ENCODE data around the gene AUTS2. TPM values are rescaled to one million over a fixed set of nuclear protein-coding genes. Genes with fewer than 3 reads are reported as not detected.
A peak's percentile ranks its signal among the peaks of the same experiment; 100 is the strongest.

AUTS2 gene
- polyA plus RNA-seq, 6 donors from 2014 or later = 8.8 to 28.0 (median 20.9) TPM

DNA sequence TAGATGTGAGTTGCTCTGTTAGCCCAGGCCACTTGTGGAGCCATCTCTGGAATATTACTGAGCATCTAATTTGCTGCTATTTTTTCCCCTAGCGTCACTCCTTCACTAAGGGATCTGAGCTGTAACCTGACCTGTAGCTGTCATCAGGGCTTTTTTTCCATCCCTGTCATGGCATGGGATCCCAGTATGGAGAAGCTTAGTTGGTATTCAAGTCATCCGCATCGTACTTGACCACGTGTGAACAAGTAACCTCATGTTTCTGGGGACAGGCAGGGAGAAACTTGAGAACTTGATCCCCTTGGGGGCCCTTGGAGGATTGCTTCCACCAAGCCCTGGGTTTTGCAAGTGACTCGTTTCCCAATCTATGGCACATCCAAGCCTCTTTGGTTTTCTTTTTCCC is 1059.3 kb downstream of the AUTS2 start:
- H3K27ac Mint-ChIP-seq = no peak overlapping the region

DNA sequence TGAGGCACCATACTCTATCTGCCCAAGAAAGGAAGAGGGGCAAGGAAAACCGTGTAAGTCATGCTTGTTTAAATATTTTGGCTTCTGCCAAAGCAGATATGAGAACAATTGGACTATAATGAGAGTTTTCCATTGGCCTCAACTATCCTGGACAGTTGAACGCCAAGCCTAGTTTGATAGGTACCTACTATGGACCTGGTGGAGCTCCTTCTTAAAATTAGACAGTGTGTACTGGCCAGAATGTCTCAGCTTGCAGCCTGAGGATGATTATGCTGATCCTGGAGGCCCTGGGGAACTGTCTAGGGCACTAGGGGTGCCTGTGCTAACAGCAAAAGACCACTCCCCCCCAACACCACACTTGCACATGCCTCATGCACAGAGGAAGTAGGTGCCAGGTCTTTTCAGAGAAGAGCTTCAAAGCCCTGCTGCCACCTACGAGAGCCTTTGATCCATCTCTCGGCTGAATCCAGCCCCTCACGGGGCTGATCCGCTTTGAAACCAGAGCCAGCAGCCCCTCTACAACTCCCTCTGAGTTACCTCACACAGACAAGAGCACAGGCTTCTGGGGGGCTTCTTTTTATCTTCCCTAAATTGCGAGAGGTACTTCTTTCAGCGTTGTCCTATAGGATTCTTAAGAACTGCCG is 1059.8 kb downstream of the AUTS2 start:
- Mint-ChIP-seq H3K4me1 (peaks cover 0 to 8% (median 0%) of the 10 kb centered on the region in 3 donors), H3K4me3 (no peak overlapping the region), H3K27me3 (no peaks in the 10 kb centered on the region), H3K9me3 (no peaks in the 10 kb centered on the region), H3K36me3 (no peaks in the 10 kb centered on the region), H3K27ac (no peak overlapping the region)
- ATAC-seq (ENCODE audit: low read depth in 2 of 2) (no peak), DNase-seq (no peak)

More for the DNA sequence above, 1059.3 kb downstream of the AUTS2 start:
- Mint-ChIP-seq H3K27me3 (no peaks in the 10 kb centered on the region), H3K9me3 (no peaks in the 10 kb centered on the region), H3K36me3 (no peaks in the 10 kb centered on the region), H3K4me1 (peaks cover 0 to 8% (median 0%) of the 10 kb centered on the region in 3 donors), H3K4me3 (no peak overlapping the region)
- no peak for DNase-seq
- ATAC-seq (ENCODE audit: low read depth in 2 of 2) = no peak

DNA sequence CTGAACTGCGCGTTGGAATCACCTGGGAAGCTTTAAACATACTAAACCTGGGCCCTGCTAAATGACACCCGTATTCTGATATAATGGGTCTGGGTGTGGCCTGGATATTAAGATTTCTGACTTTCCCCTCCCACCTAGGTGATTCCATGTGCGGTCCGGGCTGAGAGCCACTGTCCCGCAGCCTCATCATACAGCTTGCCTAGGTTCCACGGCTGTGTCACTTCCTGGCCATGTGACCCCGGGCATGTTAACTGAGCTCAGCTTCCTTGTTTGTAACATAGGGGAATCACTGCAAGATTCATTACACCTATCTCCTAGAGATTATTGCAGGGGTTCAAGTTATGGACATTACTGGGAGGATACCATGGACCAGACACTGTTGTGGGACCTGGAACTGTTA is 1061.0 kb downstream of the AUTS2 start:
- H3K27ac Mint-ChIP-seq = peak overlapping the region in 1 of 6 donors; percentile 80
- ATAC-seq (ENCODE audit: low read depth in 2 of 2) = no peak
- H3K9me3 Mint-ChIP-seq = no peaks in the 10 kb centered on the region
- peaks cover 0 to 8% (median 0%) of the 10 kb centered on the region in 3 donors for H3K4me1 Mint-ChIP-seq
- no peaks in the 10 kb centered on the region for H3K36me3 Mint-ChIP-seq
- H3K27me3 Mint-ChIP-seq = no peaks in the 10 kb centered on the region
- H3K4me3 Mint-ChIP-seq = no peak overlapping the region
- DNase-seq = no peak

DNA sequence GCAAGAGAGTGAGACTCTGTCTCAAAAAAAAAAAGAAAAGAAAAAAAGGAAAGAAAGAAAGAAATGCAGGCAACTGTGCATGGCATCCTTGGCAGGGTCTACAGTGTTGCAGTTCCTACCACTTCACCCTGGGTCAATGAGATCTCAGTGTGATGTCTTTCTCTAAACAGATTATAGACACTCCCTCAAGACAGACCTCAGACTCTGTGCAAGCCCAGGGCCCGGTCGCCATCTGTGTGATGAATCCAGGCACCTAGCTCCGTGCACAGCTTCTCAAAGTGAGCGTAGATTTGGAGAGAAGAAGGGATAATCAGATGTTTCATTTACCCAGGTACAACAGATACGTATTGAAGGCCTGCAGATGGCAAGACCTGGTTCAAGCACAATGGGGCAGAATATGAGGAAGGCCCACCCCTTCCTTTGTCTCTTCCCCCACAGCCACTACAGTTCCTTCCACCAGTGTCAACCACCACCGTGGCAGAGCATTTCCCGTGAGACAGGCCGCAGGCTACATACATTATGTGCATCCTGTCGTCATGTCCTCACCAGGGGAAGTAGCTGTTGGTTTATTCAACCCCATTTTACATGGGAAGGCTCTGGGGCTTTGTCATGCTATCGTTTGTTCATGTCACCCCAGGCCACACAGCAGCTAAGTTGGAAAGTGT is 1062.0 kb downstream of the AUTS2 start:
- peak overlapping the region in 1 of 6 donors; percentile 87 for H3K27ac Mint-ChIP-seq
- DNase-seq (no peak), ATAC-seq (ENCODE audit: low read depth in 2 of 2) (peak in 1 of 2 donors; percentile 32)
- no peaks in the 10 kb centered on the region for H3K27me3 Mint-ChIP-seq
- no peaks in the 10 kb centered on the region for H3K36me3 Mint-ChIP-seq
- peak overlapping the region in 1 of 8 donors; percentile 42 for H3K4me3 Mint-ChIP-seq
- peaks cover 0 to 8% (median 0%) of the 10 kb centered on the region in 3 donors for H3K4me1 Mint-ChIP-seq
- no peaks in the 10 kb centered on the region for H3K9me3 Mint-ChIP-seq

DNA sequence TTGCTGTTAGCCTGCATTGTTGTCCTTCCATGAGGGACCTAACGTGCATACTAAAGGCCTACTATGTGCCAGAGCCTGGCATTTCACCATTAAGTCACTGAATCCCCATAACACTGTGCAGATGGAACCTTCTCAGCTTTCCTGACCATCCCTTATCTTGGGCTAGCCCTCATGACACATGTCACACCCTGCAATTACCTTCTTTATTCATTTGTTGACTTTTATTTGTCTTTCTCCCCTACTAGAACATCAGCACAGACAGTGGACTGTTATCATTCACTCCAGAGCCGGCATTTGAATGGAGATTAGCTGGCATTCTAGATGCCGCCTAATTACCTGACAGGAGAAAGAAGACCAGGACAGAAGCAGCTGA is 1062.5 kb downstream of the AUTS2 start:
- ATAC-seq (ENCODE audit: low read depth in 2 of 2) = no peak
- Mint-ChIP-seq H3K27ac (peak overlapping the region in 1 of 6 donors; percentile 50), H3K4me3 (peak overlapping the region in 1 of 8 donors; percentile 42), H3K27me3 (no peaks in the 10 kb centered on the region), H3K4me1 (peaks cover 0 to 8% (median 0%) of the 10 kb centered on the region in 3 donors), H3K36me3 (no peaks in the 10 kb centered on the region), H3K9me3 (no peaks in the 10 kb centered on the region)
- no peak for DNase-seq

DNA sequence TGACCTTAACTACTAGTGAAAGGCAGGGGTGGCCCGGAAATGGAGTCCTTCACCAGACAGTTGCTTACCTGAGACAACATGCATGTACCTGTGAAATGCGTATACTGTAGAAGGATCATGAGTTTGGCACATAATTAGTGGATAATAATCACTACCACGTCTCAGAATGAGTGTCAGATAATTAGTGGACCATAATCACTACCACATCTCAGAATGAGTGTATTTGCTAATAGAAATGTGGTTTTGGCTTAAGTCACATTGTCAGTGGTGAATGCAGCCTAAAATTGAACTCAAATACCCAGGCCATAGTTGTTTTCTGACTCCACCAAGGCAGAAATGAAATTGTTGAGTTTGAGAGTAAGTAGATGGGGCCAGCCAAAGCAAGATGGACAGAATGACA is 1065.4 kb downstream of the AUTS2 start:
- H3K36me3 Mint-ChIP-seq = no peaks in the 10 kb centered on the region
- peaks cover 0 to 8% (median 0%) of the 10 kb centered on the region in 3 donors for H3K4me1 Mint-ChIP-seq
- ATAC-seq (ENCODE audit: low read depth in 2 of 2) (no peak), DNase-seq (no peak)
- H3K27me3 Mint-ChIP-seq = no peaks in the 10 kb centered on the region
- H3K4me3 Mint-ChIP-seq = no peak overlapping the region
- H3K9me3 Mint-ChIP-seq = no peaks in the 10 kb centered on the region
- H3K27ac Mint-ChIP-seq = no peak overlapping the region

DNA sequence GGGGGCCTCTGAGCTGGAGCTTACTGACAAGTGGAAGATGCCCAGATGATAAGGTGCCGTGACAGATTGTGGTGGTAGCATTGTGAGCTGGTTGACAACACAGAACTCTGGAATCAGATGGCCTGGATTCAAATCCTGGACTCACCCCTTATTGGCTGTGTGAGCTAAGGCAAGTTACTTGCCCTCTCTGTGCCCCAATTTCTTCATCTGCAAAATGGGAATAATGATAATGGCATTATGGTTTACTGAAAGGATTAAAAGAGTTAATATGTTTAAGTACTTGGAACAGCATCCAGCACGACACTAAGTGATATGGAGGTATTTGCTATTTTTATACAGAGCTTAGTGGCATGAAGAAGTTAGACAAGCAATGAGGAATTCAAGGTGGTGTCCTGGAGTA is 1067.7 kb downstream of the AUTS2 start:
- no peaks in the 10 kb centered on the region for H3K9me3 Mint-ChIP-seq
- peak overlapping the region in 1 of 6 donors; percentile 59 for H3K27ac Mint-ChIP-seq
- no peak overlapping the region for H3K4me3 Mint-ChIP-seq
- H3K27me3 Mint-ChIP-seq = no peaks in the 10 kb centered on the region
- no peaks in the 10 kb centered on the region for H3K4me1 Mint-ChIP-seq
- DNase-seq (no peak), ATAC-seq (ENCODE audit: low read depth in 2 of 2) (no peak)
- no peaks in the 10 kb centered on the region for H3K36me3 Mint-ChIP-seq

DNA sequence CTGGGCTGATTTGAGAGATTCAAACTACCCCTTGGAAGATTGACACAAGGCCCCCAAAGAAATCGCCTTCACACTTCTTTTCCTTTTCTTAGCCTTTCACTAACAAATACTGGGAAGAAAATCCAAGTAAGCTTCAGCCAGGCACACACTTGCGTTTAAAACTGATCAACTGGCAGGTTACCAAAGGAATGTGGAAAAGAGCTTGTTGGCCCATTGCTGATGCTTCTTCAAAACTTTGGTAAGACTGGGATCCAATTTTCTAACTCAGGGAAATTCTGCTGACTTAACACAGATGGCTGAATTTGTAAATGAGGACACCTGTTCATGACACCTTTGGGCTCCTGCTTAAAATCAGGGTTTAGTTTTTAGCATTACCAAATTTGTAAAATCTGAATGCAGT is 1069.1 kb downstream of the AUTS2 start:
- no peak for ATAC-seq (ENCODE audit: low read depth in 2 of 2)
- H3K27ac Mint-ChIP-seq = no peak overlapping the region

DNA sequence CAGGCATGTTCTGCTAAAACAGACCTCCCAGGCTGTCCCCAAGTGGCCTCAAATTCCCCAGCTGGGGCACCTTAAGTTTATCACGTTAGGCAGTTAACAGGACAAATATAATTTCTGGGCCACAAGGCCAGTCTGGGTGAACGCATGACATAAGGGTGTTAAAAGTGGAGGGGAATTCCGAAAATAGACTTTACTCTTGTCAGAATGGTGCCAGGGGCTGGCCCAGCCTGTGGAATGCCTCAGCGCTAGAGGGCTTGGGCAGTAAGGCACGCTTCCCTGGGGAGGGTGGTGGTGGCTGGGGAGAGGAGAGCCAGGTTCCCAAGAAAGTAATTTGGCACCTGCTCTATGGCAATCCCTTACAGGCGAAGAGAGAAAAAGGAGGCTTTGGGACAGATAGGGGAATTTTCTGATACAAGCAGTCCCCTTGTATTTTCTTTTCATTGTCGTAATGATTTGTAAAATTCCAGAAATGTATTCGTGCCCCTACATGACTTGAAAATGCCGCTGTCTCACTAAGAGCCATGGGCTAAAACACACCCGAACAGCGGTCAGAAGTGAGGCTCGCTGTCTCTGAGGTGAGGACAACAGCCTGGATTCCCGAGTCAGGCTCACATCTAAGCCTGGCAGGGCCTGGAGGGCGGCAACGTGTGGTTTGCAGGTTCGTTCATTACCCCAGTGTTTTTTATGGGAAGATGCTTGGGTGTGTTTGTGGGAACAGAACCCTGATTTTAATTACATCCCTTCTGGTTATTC is 1070.5 kb downstream of the AUTS2 start:
- Mint-ChIP-seq H3K4me3 (no peak overlapping the region), H3K9me3 (no peaks in the 10 kb centered on the region), H3K27me3 (no peaks in the 10 kb centered on the region), H3K36me3 (peaks cover 0 to 7% of the 10 kb centered on the region in 2 donors), H3K4me1 (no peaks in the 10 kb centered on the region), H3K27ac (peak overlapping the region in 1 of 6 donors; percentile 38)
- ATAC-seq (ENCODE audit: low read depth in 2 of 2) (no peak), DNase-seq (no peak)

More for the DNA sequence above, 1069.1 kb downstream of the AUTS2 start:
- no peaks in the 10 kb centered on the region for H3K27me3 Mint-ChIP-seq
- peaks cover 0 to 7% of the 10 kb centered on the region in 2 donors for H3K36me3 Mint-ChIP-seq
- H3K4me1 Mint-ChIP-seq = no peaks in the 10 kb centered on the region
- DNase-seq = no peak
- H3K9me3 Mint-ChIP-seq = no peaks in the 10 kb centered on the region
- H3K4me3 Mint-ChIP-seq = no peak overlapping the region

DNA sequence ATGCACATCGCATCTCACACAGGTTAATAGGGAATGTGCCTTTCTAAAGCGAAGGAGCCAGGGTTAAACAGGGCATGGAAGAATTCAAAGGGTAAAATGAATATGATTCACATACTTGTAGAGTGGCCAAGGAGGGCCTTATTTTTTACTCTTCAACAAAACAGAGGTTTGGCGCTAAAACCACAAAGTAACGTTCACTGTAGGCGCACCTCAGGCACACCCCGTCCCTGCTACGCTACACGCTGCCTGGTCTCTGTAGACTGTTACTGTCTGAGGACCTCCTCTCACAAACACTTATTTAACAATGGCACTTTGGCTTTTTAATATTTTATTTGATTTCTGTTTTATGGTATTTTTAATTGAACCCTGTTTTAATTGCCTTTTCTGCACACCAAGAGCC is 1071.6 kb downstream of the AUTS2 start:
- Mint-ChIP-seq H3K4me3 (no peak overlapping the region), H3K9me3 (no peaks in the 10 kb centered on the region), H3K27ac (peak overlapping the region in 2 of 6 donors; percentile 14 to 47)

DNA sequence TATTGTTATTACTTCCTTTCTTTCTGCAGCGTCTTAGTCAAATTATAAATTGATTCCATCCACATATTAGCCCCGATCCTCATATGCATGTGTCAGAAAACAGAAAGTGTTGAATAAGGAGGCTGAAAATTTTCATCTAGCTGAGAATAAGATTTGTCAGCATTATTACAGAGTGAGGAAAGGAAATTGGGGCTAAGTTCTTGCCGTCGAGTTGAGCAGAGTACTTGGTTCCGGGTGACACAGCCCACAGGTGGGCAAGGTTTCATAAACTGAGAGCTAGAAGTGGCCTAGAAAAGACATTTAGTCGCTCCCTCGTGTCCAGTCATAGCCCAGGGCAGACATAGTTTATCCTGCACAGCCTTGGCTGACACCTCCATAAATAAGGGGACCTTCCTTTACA is 1072.0 kb downstream of the AUTS2 start:
- Mint-ChIP-seq H3K27ac (peak overlapping the region in 2 of 6 donors; percentile 14 to 47), H3K27me3 (no peaks in the 10 kb centered on the region), H3K4me1 (no peaks in the 10 kb centered on the region), H3K36me3 (peaks cover 0 to 7% of the 10 kb centered on the region in 2 donors), H3K9me3 (no peaks in the 10 kb centered on the region), H3K4me3 (no peak overlapping the region)
- ATAC-seq (ENCODE audit: low read depth in 2 of 2) (no peak), DNase-seq (no peak)

More for the DNA sequence above, 1071.6 kb downstream of the AUTS2 start:
- H3K4me1 Mint-ChIP-seq = no peaks in the 10 kb centered on the region
- H3K27me3 Mint-ChIP-seq = no peaks in the 10 kb centered on the region
- DNase-seq (no peak), ATAC-seq (ENCODE audit: low read depth in 2 of 2) (no peak)
- peaks cover 0 to 7% of the 10 kb centered on the region in 2 donors for H3K36me3 Mint-ChIP-seq

DNA sequence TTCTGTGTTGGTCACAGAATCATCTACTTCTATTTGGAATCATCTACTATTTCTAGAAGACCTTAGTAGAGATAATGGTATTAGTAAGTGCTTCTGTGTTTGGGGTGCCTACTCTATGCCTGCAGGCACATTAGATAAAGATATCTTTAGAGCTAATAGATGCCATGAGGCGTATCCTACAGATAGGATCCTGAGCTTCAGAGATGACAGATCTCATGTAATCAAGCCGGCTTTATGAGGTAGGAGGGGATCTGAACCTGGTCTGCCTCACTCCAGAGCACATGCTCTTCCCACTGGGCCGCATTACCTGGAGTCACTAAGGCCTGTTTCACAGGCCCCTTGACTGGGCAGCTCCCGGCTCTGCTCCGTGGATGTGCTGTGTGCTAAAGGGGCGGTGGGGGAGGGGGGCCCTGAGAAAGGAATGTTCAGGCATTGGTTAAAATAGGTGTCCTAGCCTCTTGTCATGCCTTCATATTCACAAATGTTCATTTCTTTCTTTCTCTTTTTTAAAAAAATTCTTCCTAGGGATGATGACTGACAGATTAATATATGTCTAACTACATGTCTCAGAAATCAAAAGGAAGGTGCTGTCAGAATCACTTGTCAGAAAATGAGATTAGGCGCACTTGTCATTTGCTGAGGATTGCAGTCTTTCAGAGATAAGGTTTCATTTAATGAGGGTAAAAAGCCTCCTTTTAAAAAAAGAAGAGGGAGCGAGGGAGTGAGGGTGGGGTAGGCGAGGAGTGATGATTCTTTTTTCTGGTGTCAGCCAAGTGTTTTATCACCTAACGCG is 1075.7 kb downstream of the AUTS2 start:
- Mint-ChIP-seq H3K4me3 (no peak overlapping the region), H3K27ac (no peak overlapping the region), H3K36me3 (peaks cover 0 to 7% of the 10 kb centered on the region in 2 donors), H3K27me3 (no peaks in the 10 kb centered on the region), H3K9me3 (no peaks in the 10 kb centered on the region), H3K4me1 (no peaks in the 10 kb centered on the region)
- DNase-seq (no peak), ATAC-seq (ENCODE audit: low read depth in 2 of 2) (no peak)

DNA sequence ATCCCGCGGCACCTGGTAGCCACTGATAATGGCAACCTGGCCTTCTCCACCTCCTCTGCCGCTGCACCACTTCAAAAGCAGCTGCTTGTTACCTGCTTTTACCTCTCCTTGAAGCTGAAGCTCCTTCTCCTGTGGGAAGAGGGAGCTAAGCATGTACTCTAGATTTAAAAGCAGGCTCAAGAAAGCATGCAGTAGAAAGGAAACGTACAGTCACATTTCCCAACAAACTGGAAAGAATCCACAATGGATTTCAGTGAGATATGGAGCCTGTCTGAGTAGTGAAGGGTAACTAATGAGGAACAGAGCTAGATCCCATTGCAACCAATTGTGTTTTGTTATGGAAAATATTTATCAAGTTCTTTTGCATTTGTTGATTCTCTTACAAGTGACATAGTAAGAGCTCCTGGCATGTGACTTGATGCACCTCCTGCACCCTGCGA is 1076.3 kb downstream of the AUTS2 start:
- DNase-seq (no peak), ATAC-seq (ENCODE audit: low read depth in 2 of 2) (no peak)
- no peaks in the 10 kb centered on the region for H3K27me3 Mint-ChIP-seq
- no peak overlapping the region for H3K4me3 Mint-ChIP-seq
- peaks cover 0 to 7% of the 10 kb centered on the region in 2 donors for H3K36me3 Mint-ChIP-seq
- no peak overlapping the region for H3K27ac Mint-ChIP-seq
- H3K4me1 Mint-ChIP-seq = no peaks in the 10 kb centered on the region
- H3K9me3 Mint-ChIP-seq = no peaks in the 10 kb centered on the region

Measured in naive B cell (primary cell).